ENCODE measurements around the gene CUL5. TPM values are rescaled to one million over a fixed set of nuclear protein-coding genes. Genes with fewer than 3 reads are reported as not detected.
"Not testable (repeated sequence)": the region's sequence is repeated elsewhere in the genome, so short reads cannot be mapped to it uniquely, and the experiment has no call there.

Gene CUL5
- total RNA-seq, 1 experiment from 2014 or later, result 25.0 TPM

DNA sequence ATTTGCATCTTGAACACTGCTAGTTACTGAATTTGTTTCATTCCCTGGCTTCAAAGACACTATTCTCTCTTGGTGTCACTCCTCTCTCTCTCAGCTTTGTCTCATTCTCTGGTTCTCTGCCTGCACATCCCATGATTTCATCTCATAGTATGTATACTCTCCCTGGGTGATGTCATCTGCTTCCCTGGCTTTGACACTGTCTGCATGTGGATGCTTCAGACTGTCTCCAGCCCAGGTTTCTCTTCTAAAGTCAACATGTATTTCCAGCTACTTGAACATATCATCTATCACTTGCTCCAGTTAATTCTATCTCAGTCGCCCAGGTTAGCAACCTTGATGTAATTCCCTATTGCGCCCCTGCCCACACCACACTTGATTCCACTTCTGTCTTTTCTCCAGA lies 103.4 kb downstream of the CUL5 start:
- DNase-seq (ENCODE audit: low read depth), result no peak

DNA sequence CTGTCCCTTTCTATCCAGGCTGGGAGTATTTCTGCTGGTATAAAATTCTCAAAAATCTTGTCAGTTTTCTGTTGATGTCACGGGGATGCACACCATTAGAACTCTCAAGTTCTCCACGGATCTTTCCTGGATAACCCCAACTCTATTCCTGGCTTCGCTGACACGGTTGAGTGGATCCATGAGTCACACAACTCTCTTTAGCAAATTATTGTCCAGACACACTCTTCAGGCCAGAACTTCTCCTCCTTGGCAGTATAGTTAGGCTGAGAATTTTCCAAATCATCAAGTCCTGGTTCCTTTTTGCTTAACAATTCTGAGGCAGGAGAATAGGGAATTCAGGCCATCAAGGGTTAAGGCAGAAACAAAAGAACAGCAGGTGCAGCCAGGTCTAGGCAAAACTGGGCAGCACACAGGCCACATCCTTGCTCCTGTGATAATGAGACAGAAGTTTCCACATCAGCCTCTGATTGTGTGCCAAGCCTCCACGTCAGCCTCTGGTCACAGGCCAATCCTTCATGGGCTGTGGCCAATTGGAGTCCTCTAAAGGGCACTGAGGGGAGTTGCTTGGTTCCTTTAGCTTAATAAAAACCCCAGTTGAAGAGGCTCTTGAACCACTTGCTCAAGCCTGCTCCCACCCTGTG lies 106.9 kb downstream of the CUL5 start:
- peak; percentile 88 for DNase-seq (ENCODE audit: low read depth)

DNA sequence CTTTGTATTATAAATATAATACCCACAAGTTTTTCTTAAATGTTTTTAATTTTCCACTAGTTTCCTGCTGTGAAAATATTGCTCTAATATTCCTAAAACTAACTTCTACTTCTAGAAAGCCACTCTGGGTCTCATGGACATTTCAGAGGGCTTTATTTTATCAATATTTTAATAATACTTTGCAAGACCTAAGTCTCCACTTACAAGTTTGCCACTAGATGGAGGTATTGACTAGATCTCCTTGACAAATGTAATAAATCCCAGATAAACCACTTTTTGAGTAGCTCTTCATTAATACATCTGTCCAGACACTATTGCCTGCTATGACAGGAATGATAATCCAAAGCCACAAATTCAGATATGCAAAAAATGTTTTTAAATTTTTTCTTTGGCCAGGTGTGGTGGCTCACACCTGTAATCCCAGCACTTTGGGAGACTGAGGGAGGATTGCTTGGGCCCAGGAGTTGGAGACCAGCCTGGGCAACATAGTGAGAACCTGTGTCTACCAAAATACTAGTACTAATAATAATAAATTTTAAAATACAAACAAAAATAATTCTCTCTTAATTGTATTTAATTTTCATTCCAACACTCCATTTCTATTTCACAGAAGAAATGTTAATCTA lies 109.2 kb downstream of the CUL5 start:
- DNase-seq (ENCODE audit: low read depth), result peak; percentile 7

DNA sequence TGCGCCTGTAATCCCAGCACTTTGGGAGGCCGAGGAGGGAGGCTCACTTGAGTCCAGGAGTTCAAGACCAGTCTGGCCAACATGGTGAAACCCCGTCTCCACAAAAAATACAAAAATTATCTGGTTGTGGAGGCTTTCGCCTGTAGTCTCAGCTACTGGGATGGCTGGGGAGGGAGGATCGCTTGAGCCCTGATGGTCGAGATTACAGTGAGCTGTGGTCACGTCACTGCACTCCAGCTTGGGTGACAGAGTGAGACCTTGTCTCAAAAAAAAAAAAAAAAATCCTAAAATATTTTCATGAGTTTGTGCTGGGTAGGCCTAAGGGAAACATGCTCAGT lies 112.2 kb downstream of the CUL5 start:
- not testable (repeated sequence) for DNase-seq (ENCODE audit: low read depth)

DNA sequence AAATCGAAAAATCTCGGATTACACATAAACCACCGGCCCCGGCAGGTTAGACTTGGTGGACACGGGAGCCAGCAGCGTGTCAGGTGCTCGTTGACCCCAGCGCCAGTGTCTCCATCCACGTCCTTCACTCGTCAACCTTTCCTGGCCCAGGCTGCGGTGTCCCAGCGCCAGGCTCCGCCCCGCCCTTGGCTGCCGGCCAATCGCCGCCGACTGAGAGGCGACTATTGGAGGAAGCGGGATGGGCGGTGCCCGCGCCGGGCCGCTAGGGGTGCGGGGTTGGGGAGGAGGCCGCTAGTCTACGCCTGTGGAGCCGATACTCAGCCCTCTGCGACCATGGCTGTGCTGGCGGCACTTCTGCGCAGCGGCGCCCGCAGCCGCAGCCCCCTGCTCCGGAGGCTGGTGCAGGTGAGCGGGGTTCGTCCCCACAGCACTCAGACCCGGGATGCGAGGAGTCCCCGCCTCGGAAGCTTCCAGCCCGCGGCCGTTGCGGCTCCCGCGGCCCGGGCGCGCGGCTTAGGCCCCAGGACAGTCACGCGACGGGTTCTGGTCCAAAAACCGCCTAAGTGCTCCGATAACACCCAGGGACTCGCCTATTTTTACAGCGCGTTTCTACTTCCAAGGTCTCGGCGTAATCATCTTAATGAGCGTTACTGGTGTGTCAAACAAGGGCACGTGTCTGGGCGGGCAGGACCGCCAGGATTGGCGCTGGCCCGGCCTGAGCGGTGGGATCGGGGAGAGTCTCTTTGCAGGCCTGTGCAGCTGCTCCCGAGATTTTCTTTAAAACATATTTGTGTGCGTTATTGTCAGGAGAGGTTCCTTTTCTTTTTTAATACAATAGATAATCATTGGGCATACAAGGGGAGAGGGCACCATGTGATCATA lies 112.8 kb downstream of the CUL5 start, which contains the start of gene ACAT1:
Gene ACAT1, plus strand, starts transcription at position 294 of the 882 bp plus-strand sequence. Its CDS starts 40 bp downstream, at position 334.
- peak; percentile 95 for DNase-seq (ENCODE audit: low read depth)

DNA sequence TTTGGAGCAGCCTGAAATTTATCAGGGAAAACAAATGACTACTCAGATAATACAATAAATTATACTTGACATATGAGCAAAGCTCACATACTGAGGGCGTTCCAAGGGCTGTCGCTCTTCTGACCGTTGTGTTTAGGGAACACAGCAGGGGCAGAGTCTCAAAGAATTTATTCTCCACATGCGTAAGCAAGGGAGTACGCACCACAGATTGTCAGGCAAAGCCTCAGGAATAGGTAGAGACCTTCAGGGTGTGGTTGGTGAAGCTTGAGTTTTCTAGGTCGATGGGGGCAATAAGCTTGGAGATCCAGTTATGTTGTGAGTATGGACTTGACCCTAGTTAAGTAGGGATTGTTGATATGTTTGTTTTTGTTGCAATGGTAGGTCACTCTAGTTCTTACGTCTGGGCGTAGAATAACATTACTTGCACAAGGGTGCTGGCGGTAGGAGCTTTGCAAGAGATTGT lies 113.5 kb downstream of the CUL5 start:
- peak; percentile 7 for DNase-seq (ENCODE audit: low read depth)

DNA sequence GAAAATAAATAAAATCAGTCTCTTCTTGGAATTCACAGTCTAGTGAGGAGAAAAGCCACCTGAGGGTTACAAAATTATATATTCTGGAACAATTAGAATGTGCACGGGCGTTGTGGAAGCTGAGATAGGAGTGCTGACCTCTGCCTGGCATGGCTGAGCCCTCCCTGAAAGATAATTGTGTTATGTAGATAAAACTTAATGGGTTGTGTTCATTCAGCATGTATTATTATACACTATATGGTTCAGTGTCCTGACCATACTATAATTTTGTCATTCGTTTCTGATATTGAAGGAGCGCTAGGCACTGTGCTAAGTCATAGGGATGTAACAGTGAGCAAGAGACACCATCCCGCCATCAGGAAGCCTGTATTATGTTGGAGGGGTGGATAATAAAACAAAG lies 116.4 kb downstream of the CUL5 start:
- DNase-seq (ENCODE audit: low read depth), result no peak

DNA sequence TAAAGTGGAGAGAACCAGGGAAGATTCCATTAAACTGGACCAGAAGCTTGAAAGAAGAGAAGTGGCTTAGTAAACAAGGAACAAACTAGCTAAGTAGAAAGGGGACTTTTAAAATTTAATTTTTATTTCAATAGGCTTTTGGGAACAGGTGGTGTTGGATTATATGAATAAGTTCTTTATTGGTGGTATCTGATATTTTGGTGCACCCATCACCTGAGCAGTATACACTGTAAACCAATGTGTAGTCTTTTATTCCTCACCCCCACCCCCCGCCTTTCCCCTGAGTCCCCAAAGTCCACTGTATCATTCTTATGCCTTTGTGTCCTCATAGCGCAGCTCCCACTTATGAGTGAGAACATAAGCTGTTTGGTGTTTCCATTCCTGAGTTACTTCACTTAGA lies 120.1 kb downstream of the CUL5 start:
- DNase-seq (ENCODE audit: low read depth), result no peak

DNA sequence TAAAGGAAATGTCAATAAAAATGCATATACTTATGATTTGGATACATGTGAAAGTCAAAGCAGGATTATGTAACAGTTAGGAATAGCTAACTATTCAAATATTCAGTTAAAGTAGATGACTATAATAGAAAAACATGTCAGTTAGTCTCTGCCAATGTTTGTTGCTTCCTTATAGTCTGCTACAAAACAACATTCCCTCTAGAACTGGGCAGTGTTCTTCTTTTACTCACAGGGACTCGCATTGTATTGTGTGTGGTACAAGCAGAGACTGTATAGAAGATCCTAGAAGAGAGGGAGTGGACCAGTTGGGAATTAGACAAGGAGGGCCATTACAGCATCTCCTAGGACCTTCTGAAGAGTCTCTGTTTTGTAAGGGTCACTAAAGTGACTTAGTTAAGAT lies 123.3 kb downstream of the CUL5 start:
- no peak for DNase-seq (ENCODE audit: low read depth)

DNA sequence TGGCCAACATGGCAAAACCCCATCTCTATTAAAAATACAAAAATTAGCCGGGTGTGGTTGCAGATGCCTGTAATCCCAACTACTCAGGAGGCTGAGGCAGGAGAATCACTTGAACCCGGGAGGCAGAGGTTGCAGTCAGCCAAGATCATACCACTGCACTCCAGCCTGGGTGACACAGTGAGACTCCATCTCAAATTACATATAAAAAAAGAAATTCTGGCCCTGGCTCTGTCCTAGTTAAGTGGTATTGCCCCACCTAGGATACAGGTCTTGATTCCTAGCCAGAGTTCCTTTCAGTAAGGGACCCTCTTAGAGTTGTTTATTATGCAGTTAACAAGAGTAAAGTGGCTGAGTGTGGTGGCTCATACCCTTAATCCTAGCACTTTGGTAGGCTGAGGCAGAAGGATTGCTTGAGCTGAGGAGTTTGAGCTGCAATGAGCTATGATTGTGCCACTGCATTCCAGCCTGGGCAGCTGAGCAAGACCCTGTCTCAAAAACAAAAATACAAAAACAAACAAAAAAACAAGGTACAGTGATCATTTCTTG lies 124.4 kb downstream of the CUL5 start:
- not testable (repeated sequence) for DNase-seq (ENCODE audit: low read depth)

DNA sequence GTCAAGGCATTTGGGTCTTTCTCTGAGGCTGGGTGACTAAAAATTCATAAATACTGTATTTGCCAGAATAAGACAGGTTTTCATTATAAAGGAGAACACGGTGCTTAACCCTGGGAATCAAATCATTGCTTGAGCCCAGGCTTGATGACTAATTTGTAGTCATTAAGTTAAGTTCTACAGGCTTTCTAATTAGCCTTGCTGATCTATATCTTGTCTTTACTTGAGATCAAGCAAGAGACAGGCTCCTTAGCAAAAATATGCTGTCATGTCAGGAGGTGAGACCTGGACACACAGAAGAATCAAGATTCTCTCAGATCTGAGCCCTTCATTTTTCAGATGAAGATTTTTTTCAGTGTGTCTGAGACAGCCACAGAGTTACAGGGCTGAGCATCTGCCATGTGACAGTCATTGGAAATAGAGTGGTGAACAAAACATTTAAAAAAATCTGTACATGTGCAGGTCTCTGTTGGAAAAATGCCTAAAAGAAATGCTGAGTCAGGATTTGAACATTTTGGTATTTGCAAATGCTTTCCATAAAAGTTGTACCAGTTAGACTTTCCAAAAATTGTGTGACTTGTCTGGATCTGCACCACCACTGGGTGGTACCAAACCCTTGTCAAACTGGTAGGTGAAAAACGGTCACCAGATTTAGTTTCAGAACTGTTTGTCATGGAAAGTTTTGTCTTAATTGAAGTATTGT lies 127.3 kb downstream of the CUL5 start:
- DNase-seq (ENCODE audit: low read depth), result no peak

DNA sequence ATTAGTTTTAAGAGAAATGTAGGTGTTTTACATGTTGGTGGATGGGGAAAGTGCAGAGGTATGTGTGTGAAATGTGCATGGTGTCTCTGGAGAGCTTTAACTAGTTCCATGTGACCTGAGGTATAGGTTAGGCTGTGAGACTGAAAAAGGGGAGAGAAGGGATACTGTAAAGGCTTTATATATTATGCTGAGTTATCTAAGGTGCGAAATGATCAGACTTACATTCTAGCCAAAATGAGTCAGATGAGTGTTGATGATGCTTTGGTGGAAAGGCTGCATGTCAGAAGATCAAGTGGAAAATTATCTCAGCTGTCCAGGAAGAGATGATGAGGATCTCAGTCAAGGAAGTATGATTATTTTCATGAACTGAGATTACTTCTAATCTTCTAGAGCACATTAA lies 128.5 kb downstream of the CUL5 start:
- DNase-seq (ENCODE audit: low read depth), result no peak

DNA sequence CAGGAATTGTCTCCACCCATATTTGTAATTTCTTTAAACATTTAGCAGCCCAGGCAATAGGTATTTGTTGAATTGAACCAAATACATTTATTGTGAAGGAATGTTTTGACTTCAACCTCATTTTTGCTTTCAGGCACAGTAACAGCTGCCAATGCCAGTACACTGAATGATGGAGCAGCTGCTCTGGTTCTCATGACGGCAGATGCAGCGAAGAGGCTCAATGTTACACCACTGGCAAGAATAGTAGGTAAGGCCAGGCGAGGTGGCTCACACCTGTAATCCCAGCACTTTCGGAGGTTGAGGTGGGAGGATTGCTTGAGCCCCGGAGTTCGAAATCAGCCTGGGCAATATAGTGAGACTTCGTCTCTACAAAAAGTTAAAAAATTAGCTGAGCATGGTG lies 133.6 kb downstream of the CUL5 start:
- DNase-seq (ENCODE audit: low read depth), result no peak

DNA sequence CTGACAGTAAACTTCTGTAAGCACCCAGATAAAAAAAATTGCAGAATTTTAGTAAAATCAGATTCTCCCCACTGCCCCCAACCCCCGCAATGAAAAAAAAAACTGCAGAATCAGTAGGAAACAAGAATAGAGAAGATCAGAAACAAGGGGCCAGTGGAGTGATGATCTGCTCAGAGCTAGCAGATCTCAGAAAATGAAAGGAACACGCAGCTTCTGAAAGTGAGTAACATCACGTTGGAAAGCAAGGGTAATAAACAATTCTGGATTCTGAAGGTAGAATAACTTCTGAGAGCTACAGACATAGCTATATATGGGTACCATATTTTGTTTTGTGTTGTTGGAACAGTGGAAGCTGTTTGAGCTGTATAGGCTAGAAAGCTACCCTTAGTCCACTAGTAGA lies 135.9 kb downstream of the CUL5 start:
- DNase-seq (ENCODE audit: low read depth), result no peak

DNA sequence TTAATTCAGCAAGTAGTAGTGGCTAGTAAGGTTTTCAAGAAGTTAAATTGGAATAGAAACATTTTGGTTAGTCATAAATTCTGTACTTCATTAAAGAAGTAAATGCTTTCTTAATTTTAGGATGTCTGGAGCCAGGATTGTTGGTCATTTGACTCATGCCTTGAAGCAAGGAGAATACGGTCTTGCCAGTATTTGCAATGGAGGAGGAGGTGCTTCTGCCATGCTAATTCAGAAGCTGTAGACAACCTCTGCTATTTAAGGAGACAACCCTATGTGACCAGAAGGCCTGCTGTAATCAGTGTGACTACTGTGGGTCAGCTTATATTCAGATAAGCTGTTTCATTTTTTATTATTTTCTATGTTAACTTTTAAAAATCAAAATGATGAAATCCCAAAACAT lies 138.5 kb downstream of the CUL5 start:
- DNase-seq (ENCODE audit: low read depth), result no peak

DNA sequence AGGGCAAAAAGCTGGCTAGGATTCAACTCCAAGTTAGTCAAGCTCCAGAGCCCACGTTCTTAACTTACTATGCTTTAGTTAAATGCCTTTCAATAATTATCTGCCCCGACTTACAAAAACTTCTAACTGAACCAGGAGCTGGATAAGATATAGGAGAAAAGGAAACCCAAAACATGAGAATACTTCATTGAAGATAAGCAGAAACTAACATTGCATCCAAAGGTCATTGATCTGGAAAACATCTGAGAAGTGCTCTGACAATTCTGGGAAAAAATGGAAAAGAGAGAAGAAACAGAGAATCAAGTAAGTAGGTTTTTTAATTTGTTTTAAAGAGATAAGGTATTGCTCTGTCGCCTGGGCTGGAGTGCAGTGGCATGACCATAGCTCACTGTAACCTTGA lies 139.9 kb downstream of the CUL5 start:
- DNase-seq (ENCODE audit: low read depth), result no peak

DNA sequence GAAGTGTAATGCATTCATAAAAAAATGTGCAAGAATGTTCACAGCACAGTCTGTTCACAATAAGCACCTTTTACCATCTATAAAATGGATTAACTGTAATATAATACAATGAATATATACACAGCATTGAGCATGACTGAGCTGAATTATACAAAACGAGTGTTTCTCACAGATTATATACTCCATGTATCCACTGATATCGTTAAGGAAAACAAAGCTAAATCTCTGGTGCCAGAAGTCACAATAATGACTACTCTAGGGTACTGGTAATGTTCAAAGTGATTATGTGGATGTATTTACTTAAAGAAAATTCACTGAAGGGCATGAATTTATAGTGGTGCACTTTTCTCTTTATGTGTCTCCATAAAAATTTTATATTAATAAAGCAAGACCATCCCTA lies 145.9 kb downstream of the CUL5 start:
- DNase-seq (ENCODE audit: low read depth), result no peak

Other genes starting within 250 kb of the CUL5 start
- 65.8 and 74.7 TPM in 2 replicates for gene SLC35F2, start 150.1 kb upstream of the CUL5 start, total RNA-seq (2014; rRNA removed; shearing (Covaris generic))
- gene RAB39A, start 80.5 kb upstream of the CUL5 start, total RNA-seq (2014; rRNA removed; shearing (Covaris generic)), result 15.6 and 15.7 TPM in 2 replicates
- 60.1 and 95.0 TPM in 2 replicates for gene ACAT1, start 112.7 kb downstream of the CUL5 start, total RNA-seq (2014; rRNA removed; shearing (Covaris generic))
- gene NPAT, start 213.7 kb downstream of the CUL5 start, total RNA-seq (2014; rRNA removed; shearing (Covaris generic)), result 12.0 and 12.7 TPM in 2 replicates
- gene ATM, start 214.2 kb downstream of the CUL5 start, total RNA-seq (2014; rRNA removed; shearing (Covaris generic)), result 20.8 and 41.9 TPM in 2 replicates